Fibroblast of mammary gland (primary cell): ENCODE data around the gene HIVEP3.
A peak's percentile ranks its signal among the peaks of the same experiment; 100 is the strongest.
"Not testable (repeated sequence)": the region's sequence is repeated elsewhere in the genome, so short reads cannot be mapped to it uniquely, and the experiment has no call there.

Experiments
- DNase-seq: peaks from one replicate; pipeline ENCODE4 v3.0.0-alpha.2; 2010; ENCODE audit warnings: low read depth
- H3K4me3 ChIP-seq: 2 replicates; pipeline ENCODE4 v1.5.1; 2011; ENCODE audit warnings: low read depth, mild to moderate bottlenecking, low read length, moderate library complexity; ENCODE audit not compliant: control insufficient read depth
- TF ChIP-seq, protein P1 (sequence below): conservative IDR thresholded peaks from 2 replicates; pipeline ENCODE4 v1.5.1; 2011; ENCODE audit warnings: low read depth, low read length, inconsistent platforms; ENCODE audit not compliant: control insufficient read depth, insufficient read depth

The HIVEP3 gene

DNA sequence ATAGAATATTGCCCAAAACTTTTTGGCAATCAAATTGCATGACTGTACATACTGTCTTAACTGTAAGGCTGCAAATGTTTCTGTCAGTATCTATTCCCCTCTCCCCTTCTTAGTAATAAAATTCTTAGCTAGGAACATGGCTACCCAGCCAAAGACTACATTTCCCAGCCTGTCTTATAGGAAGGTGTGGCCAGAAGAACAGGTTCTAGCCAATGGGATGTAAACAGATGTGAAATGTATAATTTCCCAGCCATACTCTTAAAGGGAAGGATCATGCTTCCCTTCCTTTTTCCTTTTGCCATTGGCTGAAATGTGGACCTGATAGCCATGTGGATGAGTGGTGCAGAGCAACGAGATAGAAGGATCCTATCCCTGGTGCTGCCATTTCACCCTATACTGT lies 7.0 kb upstream of the HIVEP3 start:
- H3K4me3 ChIP-seq, result no peak overlapping the region
- TF ChIP-seq, protein P1, sequence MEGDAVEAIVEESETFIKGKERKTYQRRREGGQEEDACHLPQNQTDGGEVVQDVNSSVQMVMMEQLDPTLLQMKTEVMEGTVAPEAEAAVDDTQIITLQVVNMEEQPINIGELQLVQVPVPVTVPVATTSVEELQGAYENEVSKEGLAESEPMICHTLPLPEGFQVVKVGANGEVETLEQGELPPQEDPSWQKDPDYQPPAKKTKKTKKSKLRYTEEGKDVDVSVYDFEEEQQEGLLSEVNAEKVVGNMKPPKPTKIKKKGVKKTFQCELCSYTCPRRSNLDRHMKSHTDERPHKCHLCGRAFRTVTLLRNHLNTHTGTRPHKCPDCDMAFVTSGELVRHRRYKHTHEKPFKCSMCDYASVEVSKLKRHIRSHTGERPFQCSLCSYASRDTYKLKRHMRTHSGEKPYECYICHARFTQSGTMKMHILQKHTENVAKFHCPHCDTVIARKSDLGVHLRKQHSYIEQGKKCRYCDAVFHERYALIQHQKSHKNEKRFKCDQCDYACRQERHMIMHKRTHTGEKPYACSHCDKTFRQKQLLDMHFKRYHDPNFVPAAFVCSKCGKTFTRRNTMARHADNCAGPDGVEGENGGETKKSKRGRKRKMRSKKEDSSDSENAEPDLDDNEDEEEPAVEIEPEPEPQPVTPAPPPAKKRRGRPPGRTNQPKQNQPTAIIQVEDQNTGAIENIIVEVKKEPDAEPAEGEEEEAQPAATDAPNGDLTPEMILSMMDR, result no peak
- DNase-seq, result peak; percentile 22

- no peak for DNase-seq
- TF ChIP-seq, protein P1, result no peak
- H3K4me3 ChIP-seq, result no peak overlapping the region
These were observed 6.2 kb upstream of the HIVEP3 start for GRCh38 chr1:41924911-41925310.

DNA sequence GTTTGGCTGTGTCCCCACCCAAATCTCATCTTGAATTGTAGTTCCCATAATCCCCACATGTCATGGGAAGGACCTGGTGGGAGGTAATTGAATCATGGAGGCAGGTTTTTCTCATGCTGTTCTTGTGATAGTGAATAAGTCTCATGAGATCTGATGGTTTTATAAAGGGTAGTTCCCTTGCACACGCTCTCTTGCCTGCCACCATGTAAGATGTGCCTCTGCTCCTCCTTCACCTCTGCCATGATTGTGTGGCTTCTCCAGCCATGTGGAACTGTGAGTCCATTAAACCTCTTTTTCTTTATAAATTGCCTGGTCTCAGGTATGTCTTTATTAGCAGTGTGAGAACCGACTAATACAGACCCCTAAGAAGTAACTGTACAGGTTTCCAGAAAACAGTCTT lies 2.5 kb upstream of the HIVEP3 start:
- DNase-seq, H3K4me3 ChIP-seq: not testable (repeated sequence)

DNA sequence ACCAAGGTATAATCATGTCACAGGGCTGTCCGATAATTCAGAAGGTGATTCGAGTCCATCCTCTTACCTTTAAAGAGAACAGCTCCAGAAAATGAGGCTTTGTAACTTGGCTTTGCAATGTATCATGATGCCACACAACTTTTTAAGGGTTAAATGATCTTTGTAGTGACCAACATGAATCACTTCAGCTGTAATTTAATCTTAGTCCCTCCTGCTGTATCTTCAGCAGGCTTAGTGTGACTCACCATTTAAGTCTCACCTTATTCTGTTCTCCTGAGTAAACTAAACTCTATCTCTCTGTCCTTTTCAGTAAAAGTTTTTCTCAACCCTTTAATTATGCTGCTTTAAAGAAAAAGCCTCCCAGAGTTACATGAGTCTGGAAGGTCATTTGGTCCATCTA lies 1.9 kb upstream of the HIVEP3 start:
- no peak overlapping the region for H3K4me3 ChIP-seq
- DNase-seq, result peak; percentile 58
- TF ChIP-seq, protein P1, result no peak

DNA sequence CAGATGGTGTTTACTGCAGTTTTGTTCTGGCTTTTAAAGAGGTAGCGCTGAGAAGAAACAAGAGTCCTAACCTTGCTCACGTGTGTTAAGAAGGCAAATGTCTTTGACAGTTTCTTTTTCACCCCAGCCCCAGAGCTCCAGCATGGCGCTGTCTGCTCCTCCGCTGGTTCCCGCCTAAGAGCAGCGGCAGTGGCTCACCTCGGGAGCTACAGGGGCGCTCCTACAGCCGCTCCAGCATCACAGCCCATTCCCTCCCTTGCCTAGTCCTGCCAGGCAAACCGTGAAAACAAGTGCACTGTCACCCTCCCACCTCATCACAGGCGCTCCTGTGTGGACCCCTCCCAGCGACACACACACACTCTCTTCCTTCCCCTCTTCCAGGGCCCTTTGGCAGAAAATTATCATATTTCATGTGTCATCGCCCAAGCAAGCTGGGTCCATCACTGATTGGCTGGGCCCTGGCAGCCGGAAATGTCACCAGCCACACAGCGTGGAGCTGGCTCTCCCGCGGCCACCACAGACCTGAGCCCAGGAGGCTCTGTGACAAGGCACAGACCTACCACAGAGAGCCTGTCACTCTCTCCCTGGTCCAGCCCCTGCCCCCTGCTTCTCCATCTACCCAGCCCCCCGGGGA lies 1.2 kb upstream of the HIVEP3 start:
- DNase-seq, result no peak
- no peak overlapping the region for H3K4me3 ChIP-seq
- TF ChIP-seq, protein P1, result no peak

GRCh38 chr1:41919131-41919530 lies 409 bp upstream of the HIVEP3 start:
- TF ChIP-seq, protein P1, result no peak
- no peak for DNase-seq
- H3K4me3 ChIP-seq, result no peak overlapping the region

GRCh38 chr1:41917835-41918449 lies 780 bp downstream of the HIVEP3 start:
- H3K4me3 ChIP-seq, result peak overlapping the region; percentile 45
- no peak for DNase-seq
- TF ChIP-seq, protein P1, result no peak
